ENCODE results near the gene WDFY3. TPM values are rescaled to one million over a fixed set of nuclear protein-coding genes. Genes with fewer than 3 reads are reported as not detected.

The WDFY3 gene
- total and polyA plus RNA-seq, 2 donors (not counting 1 experiment from before 2014, with no cell fraction given), result 0.05 to 0.36 TPM

DNA sequence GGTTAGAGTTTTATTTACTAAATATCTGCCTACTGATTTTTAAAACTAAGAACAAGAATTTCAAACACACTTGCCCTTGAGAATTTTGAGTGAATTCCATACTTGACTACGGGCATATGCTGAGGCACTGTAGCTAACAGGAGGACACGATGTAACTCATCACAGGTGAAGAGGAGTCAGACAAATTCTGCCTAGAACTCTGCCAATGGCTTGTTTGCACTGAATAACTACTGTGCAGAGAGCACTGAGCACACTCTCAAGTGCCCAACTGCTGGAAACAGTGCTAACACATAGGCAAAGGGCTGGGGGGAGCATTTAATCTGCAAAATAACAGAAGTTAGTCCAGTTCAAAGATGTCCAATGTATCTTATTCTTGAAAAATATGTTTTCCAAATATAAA is 104.4 kb downstream of the WDFY3 start:
- WGBS (ENCODE audit: insufficient coverage), result no CpG with 5 or more reads among the region's 2 CpGs
- Mint-ChIP-seq H3K4me1 (no peaks in the 10 kb centered on the region), H3K27ac (no peak overlapping the region), H3K9me3 (ENCODE audit: insufficient read depth) (no peaks in the 10 kb centered on the region), H3K27me3 (peaks cover 3% of the 10 kb centered on the region), H3K4me3 (no peak overlapping the region)
- ChIA-PET POLR2A (no interaction called here), CTCF (no interaction called here)
- no peaks in the 10 kb centered on the region for H3K27me3 ChIP-seq (replicated peaks in 1 of 4; ENCODE audit: control extremely low read depth in 1 of 4, control insufficient read depth in 3 of 4, insufficient read depth in 4 of 4, low read length in 3 of 4)
- no peak overlapping the region for H3K9ac ChIP-seq (ENCODE audit: low read length)
- no peak overlapping the region for H3K27ac ChIP-seq (ENCODE audit: low read length in 2 of 2)
- ATAC-seq (ENCODE audit: low read depth) (no peak), DNase-seq (no peak)
- no peaks in the 10 kb centered on the region for H3K4me1 ChIP-seq (ENCODE audit: control insufficient read depth in 2 of 2, insufficient read depth in 2 of 2, low read length in 2 of 2)
- no peak for TF ChIP-seq EZH2 (IDR thresholded peaks at IDR 0.05; ENCODE audit: borderline replicate concordance, insufficient read depth, low read depth, low read length, poor library complexity, severe bottlenecking)
- TF ChIP-seq, protein P1, sequence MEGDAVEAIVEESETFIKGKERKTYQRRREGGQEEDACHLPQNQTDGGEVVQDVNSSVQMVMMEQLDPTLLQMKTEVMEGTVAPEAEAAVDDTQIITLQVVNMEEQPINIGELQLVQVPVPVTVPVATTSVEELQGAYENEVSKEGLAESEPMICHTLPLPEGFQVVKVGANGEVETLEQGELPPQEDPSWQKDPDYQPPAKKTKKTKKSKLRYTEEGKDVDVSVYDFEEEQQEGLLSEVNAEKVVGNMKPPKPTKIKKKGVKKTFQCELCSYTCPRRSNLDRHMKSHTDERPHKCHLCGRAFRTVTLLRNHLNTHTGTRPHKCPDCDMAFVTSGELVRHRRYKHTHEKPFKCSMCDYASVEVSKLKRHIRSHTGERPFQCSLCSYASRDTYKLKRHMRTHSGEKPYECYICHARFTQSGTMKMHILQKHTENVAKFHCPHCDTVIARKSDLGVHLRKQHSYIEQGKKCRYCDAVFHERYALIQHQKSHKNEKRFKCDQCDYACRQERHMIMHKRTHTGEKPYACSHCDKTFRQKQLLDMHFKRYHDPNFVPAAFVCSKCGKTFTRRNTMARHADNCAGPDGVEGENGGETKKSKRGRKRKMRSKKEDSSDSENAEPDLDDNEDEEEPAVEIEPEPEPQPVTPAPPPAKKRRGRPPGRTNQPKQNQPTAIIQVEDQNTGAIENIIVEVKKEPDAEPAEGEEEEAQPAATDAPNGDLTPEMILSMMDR (IDR thresholded peaks at IDR 0.05), result no peak
- H3K36me3 ChIP-seq (replicated peaks in 1 of 2; ENCODE audit: control extremely low read depth in 1 of 2, control insufficient read depth in 1 of 2, extremely low read depth in 1 of 2, insufficient read depth in 2 of 2, low read length in 1 of 2), result no peaks in the 10 kb centered on the region
- H3K4me2 ChIP-seq (replicated peaks; ENCODE audit: low read depth, low read length, poor library complexity, severe bottlenecking), result no peak overlapping the region
- H4K20me1 ChIP-seq (ENCODE audit: control insufficient read depth, insufficient read depth, low read length, poor library complexity, severe bottlenecking), result no peaks in the 10 kb centered on the region
- intact Hi-C loops (cut with micrococcal nuclease), result no loop called here
- H3K9me3 ChIP-seq (ENCODE audit: control extremely low read depth in 1 of 3, control insufficient read depth in 2 of 3, insufficient read depth in 1 of 3, low read length in 2 of 3), result no peaks in the 10 kb centered on the region
- no peak overlapping the region for H2AFZ ChIP-seq (ENCODE audit: insufficient read depth, low read depth, low read length, poor library complexity, severe bottlenecking)
- no peaks in the 10 kb centered on the region for H3K79me2 ChIP-seq (ENCODE audit: control insufficient read depth, insufficient read depth, low read length)
- H3K4me3 ChIP-seq (ENCODE audit: control extremely low read depth in 1 of 5, extremely low read depth in 1 of 5, insufficient read depth in 1 of 5, low read depth in 2 of 5, low read length in 4 of 5), result no peak overlapping the region

DNA sequence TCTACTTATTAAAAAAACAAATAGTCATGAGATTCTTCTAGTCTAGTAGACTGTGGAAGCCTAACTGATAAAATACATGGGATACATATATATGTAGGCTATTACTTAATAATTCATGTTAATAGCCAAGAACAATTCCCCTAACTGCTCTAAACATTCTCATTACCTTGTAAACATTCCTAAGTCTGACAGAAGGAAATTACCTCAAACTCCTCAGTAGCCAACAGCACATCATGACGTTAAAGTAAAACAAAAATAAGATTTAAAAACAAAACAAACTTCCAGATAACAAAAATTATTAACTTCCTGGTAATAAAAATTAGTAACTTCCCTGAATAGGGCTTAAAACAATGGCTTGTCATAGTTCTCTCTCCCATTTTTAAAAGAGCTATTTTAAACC is 109.2 kb downstream of the WDFY3 start:
- Mint-ChIP-seq H3K4me1 (no peaks in the 10 kb centered on the region), H3K9me3 (ENCODE audit: insufficient read depth) (no peaks in the 10 kb centered on the region), H3K27ac (no peak overlapping the region), H3K27me3 (peaks cover 3% of the 10 kb centered on the region), H3K4me3 (no peak overlapping the region)
- H3K36me3 ChIP-seq (replicated peaks in 1 of 2; ENCODE audit: control extremely low read depth in 1 of 2, control insufficient read depth in 1 of 2, extremely low read depth in 1 of 2, insufficient read depth in 2 of 2, low read length in 1 of 2), result no peaks in the 10 kb centered on the region
- ChIA-PET CTCF (no interaction called here), POLR2A (no interaction called here)
- H3K9ac ChIP-seq (ENCODE audit: low read length), result no peak overlapping the region
- no peak overlapping the region for H2AFZ ChIP-seq (ENCODE audit: insufficient read depth, low read depth, low read length, poor library complexity, severe bottlenecking)
- H3K9me3 ChIP-seq (ENCODE audit: control extremely low read depth in 1 of 3, control insufficient read depth in 2 of 3, insufficient read depth in 1 of 3, low read length in 2 of 3), result peaks cover 0 to 3% (median 0%) of the 10 kb centered on the region in 3 donors
- no peaks in the 10 kb centered on the region for H4K20me1 ChIP-seq (ENCODE audit: control insufficient read depth, insufficient read depth, low read length, poor library complexity, severe bottlenecking)
- DNase-seq (no peak), ATAC-seq (ENCODE audit: low read depth) (no peak)
- intact Hi-C loops (cut with micrococcal nuclease), result no loop called here
- no peaks in the 10 kb centered on the region for H3K27me3 ChIP-seq (replicated peaks in 1 of 4; ENCODE audit: control extremely low read depth in 1 of 4, control insufficient read depth in 3 of 4, insufficient read depth in 4 of 4, low read length in 3 of 4)
- no peak overlapping the region for H3K4me2 ChIP-seq (replicated peaks; ENCODE audit: low read depth, low read length, poor library complexity, severe bottlenecking)
- H3K79me2 ChIP-seq (ENCODE audit: control insufficient read depth, insufficient read depth, low read length), result no peaks in the 10 kb centered on the region
- H3K27ac ChIP-seq (ENCODE audit: low read length in 2 of 2), result no peak overlapping the region
- WGBS (ENCODE audit: insufficient coverage), result no CpG with 5 or more reads among the region's 1 CpG
- no peaks in the 10 kb centered on the region for H3K4me1 ChIP-seq (ENCODE audit: control insufficient read depth in 2 of 2, insufficient read depth in 2 of 2, low read length in 2 of 2)
- no peak overlapping the region for H3K4me3 ChIP-seq (ENCODE audit: control extremely low read depth in 1 of 5, extremely low read depth in 1 of 5, insufficient read depth in 1 of 5, low read depth in 2 of 5, low read length in 4 of 5)
- TF ChIP-seq EZH2 (IDR thresholded peaks at IDR 0.05; ENCODE audit: borderline replicate concordance, insufficient read depth, low read depth, low read length, poor library complexity, severe bottlenecking), result no peak
- TF ChIP-seq, protein P1 (IDR thresholded peaks at IDR 0.05), result no peak

All from B cell (primary cell).